ENCODE results near the gene GOLM1. TPM values are rescaled to one million over a fixed set of nuclear protein-coding genes. Genes with fewer than 3 reads are reported as not detected.
A peak's percentile ranks its signal among the peaks of the same experiment; 100 is the strongest.

The GOLM1 gene
- total and polyA plus RNA-seq, 2 donors: 41.5 to 45.9 TPM

- Histone ChIP-seq H3K27me3 (ENCODE audit: control insufficient read depth in 2 of 2, insufficient read depth in 1 of 2, low read length in 1 of 2) (no peaks in the 10 kb centered on the region), H3K4me1 (ENCODE audit: control insufficient read depth in 2 of 2, insufficient read depth in 2 of 2, low read length in 2 of 2) (peaks cover 0 to 5% of the 10 kb centered on the region in 2 donors), H3K4me3 (ENCODE audit: low read length in 2 of 2) (no peak overlapping the region), H3K9me3 (ENCODE audit: control insufficient read depth in 2 of 2, insufficient read depth in 1 of 2, low read length in 1 of 2) (no peaks in the 10 kb centered on the region), H3K27ac (ENCODE audit: low read depth in 1 of 2, low read length in 1 of 2) (peak overlapping the region in 1 of 2 donors; percentile 3), H3K36me3 (ENCODE audit: control insufficient read depth in 2 of 2, insufficient read depth in 2 of 2, low read length in 1 of 2) (peaks cover 8 to 23% of the 10 kb centered on the region in 2 donors)
- DNase-seq (ENCODE audit: low read depth in 6 of 9, low spot score in 9 of 9): peak in 8 of 9 donors; percentile 12 to 72 (median 26)
- WGBS: 69% methylated on average over 3 of the region's 3 CpGs
These were observed 76.6 kb downstream of the GOLM1 start for GRCh38 chr9:86022687-86023266.

GRCh38 chr9:86021166-86021565 lies 78.2 kb downstream of the GOLM1 start:
- Histone ChIP-seq H3K4me1 (ENCODE audit: control insufficient read depth in 2 of 2, insufficient read depth in 2 of 2, low read length in 2 of 2) (peaks cover 0 to 5% of the 10 kb centered on the region in 2 donors), H3K27me3 (ENCODE audit: control insufficient read depth in 2 of 2, insufficient read depth in 1 of 2, low read length in 1 of 2) (no peaks in the 10 kb centered on the region), H3K9me3 (ENCODE audit: control insufficient read depth in 2 of 2, insufficient read depth in 1 of 2, low read length in 1 of 2) (no peaks in the 10 kb centered on the region), H3K4me3 (ENCODE audit: low read length in 2 of 2) (no peak overlapping the region), H3K27ac (ENCODE audit: low read depth in 1 of 2, low read length in 1 of 2) (no peak overlapping the region), H3K36me3 (ENCODE audit: control insufficient read depth in 2 of 2, insufficient read depth in 2 of 2, low read length in 1 of 2) (peaks cover 12 to 29% of the 10 kb centered on the region in 2 donors)
- 96% methylated on average over 6 of the region's 6 CpGs for WGBS
- no peak for DNase-seq (ENCODE audit: low read depth in 6 of 9, low spot score in 9 of 9)

DNA sequence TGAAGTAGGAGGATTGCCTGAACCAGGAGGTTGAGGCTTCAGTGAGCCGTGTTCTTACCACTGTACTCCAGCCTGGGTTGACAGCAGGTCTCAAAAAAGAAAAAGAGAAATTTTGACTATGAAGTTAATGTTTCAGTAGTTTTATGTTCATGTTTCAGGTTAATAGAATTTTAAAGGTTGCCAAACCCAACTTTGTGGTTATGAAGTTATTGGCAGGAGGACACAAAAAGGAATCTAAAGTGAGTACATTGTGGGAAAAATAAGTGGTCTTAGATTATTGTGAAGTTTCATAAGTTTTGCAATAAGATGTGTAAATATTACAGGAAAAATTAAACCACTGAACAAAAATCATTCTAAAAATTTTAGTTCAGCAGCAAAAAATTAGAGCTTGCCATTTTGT lies 78.6 kb downstream of the GOLM1 start:
- no peak overlapping the region for H3K27ac ChIP-seq (ENCODE audit: low read depth in 1 of 2, low read length in 1 of 2)
- DNase-seq (ENCODE audit: low read depth in 6 of 9, low spot score in 9 of 9): no peak
- H3K27me3 ChIP-seq (ENCODE audit: control insufficient read depth in 2 of 2, insufficient read depth in 1 of 2, low read length in 1 of 2): no peaks in the 10 kb centered on the region
- H3K4me1 ChIP-seq (ENCODE audit: control insufficient read depth in 2 of 2, insufficient read depth in 2 of 2, low read length in 2 of 2): peaks cover 0 to 5% of the 10 kb centered on the region in 2 donors
- H3K36me3 ChIP-seq (ENCODE audit: control insufficient read depth in 2 of 2, insufficient read depth in 2 of 2, low read length in 1 of 2): peaks cover 12 to 29% of the 10 kb centered on the region in 2 donors
- H3K9me3 ChIP-seq (ENCODE audit: control insufficient read depth in 2 of 2, insufficient read depth in 1 of 2, low read length in 1 of 2): no peaks in the 10 kb centered on the region
- WGBS: 98% methylated on average over 1 of the region's 1 CpG
- H3K4me3 ChIP-seq (ENCODE audit: low read length in 2 of 2): no peak overlapping the region

- Histone ChIP-seq H3K4me1 (ENCODE audit: control insufficient read depth in 2 of 2, insufficient read depth in 2 of 2, low read length in 2 of 2) (no peaks in the 10 kb centered on the region), H3K36me3 (ENCODE audit: control insufficient read depth in 2 of 2, insufficient read depth in 2 of 2, low read length in 1 of 2) (peaks cover 8 to 12% of the 10 kb centered on the region in 2 donors), H3K9me3 (ENCODE audit: control insufficient read depth in 2 of 2, insufficient read depth in 1 of 2, low read length in 1 of 2) (peaks cover 0 to 3% of the 10 kb centered on the region in 2 donors), H3K4me3 (ENCODE audit: low read length in 2 of 2) (no peak overlapping the region), H3K27ac (ENCODE audit: low read depth in 1 of 2, low read length in 1 of 2) (no peak overlapping the region), H3K27me3 (ENCODE audit: control insufficient read depth in 2 of 2, insufficient read depth in 1 of 2, low read length in 1 of 2) (no peaks in the 10 kb centered on the region)
- WGBS: 89% methylated on average over 2 of the region's 2 CpGs
- DNase-seq (ENCODE audit: low read depth in 6 of 9, low spot score in 9 of 9): no peak
These were observed 90.2 kb downstream of the GOLM1 start for GRCh38 chr9:86009133-86009532.

DNA sequence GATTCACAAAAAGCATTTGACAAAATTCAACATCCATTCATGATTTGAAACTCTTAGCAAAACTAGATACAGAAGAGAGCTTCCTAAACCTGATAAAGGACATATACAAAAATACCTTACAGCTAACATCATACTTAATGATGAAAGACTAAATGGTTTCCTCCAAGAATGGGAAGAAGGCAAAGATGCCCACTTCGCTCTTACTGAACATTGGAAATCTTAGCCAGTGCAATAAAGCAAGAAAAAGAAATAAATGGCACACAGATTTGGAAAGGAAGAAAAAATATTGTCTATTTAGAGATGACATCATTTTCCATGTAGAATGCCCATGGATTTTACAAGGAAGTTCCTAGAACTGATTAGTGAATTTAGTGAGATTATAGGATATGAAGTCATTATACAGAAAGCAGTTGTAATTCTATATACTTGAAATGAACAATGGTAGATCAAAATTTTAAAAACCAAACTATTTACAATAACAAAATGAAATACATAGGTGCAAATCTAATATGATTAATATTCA lies 94.0 kb downstream of the GOLM1 start:
- Histone ChIP-seq H3K4me1 (ENCODE audit: control insufficient read depth in 2 of 2, insufficient read depth in 2 of 2, low read length in 2 of 2) (no peaks in the 10 kb centered on the region), H3K4me3 (ENCODE audit: low read length in 2 of 2) (no peak overlapping the region), H3K27ac (ENCODE audit: low read depth in 1 of 2, low read length in 1 of 2) (no peak overlapping the region), H3K9me3 (ENCODE audit: control insufficient read depth in 2 of 2, insufficient read depth in 1 of 2, low read length in 1 of 2) (peaks cover 0 to 3% of the 10 kb centered on the region in 2 donors), H3K27me3 (ENCODE audit: control insufficient read depth in 2 of 2, insufficient read depth in 1 of 2, low read length in 1 of 2) (no peaks in the 10 kb centered on the region), H3K36me3 (ENCODE audit: control insufficient read depth in 2 of 2, insufficient read depth in 2 of 2, low read length in 1 of 2) (peaks cover 11 to 14% of the 10 kb centered on the region in 2 donors)
- WGBS: 99% methylated on average over 1 of the region's 1 CpG
- DNase-seq (ENCODE audit: low read depth in 6 of 9, low spot score in 9 of 9): no peak

GRCh38 chr9:85995599-85995998 lies 103.8 kb downstream of the GOLM1 start:
- Histone ChIP-seq H3K4me3 (ENCODE audit: low read length in 2 of 2) (no peak overlapping the region), H3K9me3 (ENCODE audit: control insufficient read depth in 2 of 2, insufficient read depth in 1 of 2, low read length in 1 of 2) (no peaks in the 10 kb centered on the region), H3K4me1 (ENCODE audit: control insufficient read depth in 2 of 2, insufficient read depth in 2 of 2, low read length in 2 of 2) (no peaks in the 10 kb centered on the region), H3K36me3 (ENCODE audit: control insufficient read depth in 2 of 2, insufficient read depth in 2 of 2, low read length in 1 of 2) (peaks cover 9 to 10% of the 10 kb centered on the region in 2 donors), H3K27ac (ENCODE audit: low read depth in 1 of 2, low read length in 1 of 2) (no peak overlapping the region), H3K27me3 (ENCODE audit: control insufficient read depth in 2 of 2, insufficient read depth in 1 of 2, low read length in 1 of 2) (no peaks in the 10 kb centered on the region)
- DNase-seq (ENCODE audit: low read depth in 6 of 9, low spot score in 9 of 9): no peak
- WGBS: 100% methylated on average over 1 of the region's 1 CpG

DNA sequence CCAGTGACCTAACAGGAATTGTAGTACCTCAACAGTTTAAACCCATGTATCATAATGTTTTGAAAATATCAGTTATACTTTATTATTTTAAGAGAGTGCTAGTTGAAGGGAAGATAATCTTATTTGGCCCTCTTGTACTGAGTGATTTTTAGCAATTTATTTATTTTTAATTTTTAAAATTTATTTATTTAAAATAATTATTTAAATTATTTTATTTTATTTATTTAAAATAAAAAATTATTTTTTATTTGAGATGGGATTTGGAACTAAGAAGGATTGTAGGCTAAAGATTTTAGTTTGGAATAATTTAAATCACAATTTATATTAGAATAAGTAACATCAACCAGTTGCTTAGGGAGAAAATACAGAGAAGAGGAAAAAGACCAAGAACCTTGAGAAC lies 104.3 kb downstream of the GOLM1 start:
- peaks cover 7 to 10% of the 10 kb centered on the region in 2 donors for H3K36me3 ChIP-seq (ENCODE audit: control insufficient read depth in 2 of 2, insufficient read depth in 2 of 2, low read length in 1 of 2)
- no peak for DNase-seq (ENCODE audit: low read depth in 6 of 9, low spot score in 9 of 9)
- no peaks in the 10 kb centered on the region for H3K4me1 ChIP-seq (ENCODE audit: control insufficient read depth in 2 of 2, insufficient read depth in 2 of 2, low read length in 2 of 2)

DNA sequence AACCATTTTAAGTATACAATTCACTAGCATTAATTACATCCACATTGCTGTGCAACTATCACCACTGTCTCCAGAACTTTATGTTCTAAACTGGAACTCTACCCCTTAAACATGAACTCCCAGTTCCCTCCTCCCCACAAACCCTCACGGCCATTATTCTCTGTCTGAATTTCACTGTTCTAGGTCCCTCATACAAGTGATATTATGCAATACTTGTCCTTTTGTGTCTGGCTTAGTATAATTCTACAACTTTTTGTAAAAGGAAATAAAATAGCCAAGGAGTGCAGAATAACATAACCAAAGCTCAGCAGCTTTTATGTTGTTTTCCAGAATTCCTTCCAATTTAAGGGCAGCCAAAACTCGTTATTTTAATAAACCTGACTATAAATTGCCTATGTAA lies 105.2 kb downstream of the GOLM1 start:
- Histone ChIP-seq H3K36me3 (ENCODE audit: control insufficient read depth in 2 of 2, insufficient read depth in 2 of 2, low read length in 1 of 2) (peaks cover 7 to 10% of the 10 kb centered on the region in 2 donors), H3K27me3 (ENCODE audit: control insufficient read depth in 2 of 2, insufficient read depth in 1 of 2, low read length in 1 of 2) (no peaks in the 10 kb centered on the region), H3K27ac (ENCODE audit: low read depth in 1 of 2, low read length in 1 of 2) (no peak overlapping the region), H3K4me1 (ENCODE audit: control insufficient read depth in 2 of 2, insufficient read depth in 2 of 2, low read length in 2 of 2) (no peaks in the 10 kb centered on the region), H3K9me3 (ENCODE audit: control insufficient read depth in 2 of 2, insufficient read depth in 1 of 2, low read length in 1 of 2) (no peaks in the 10 kb centered on the region), H3K4me3 (ENCODE audit: low read length in 2 of 2) (no peak overlapping the region)
- 95% methylated on average over 2 of the region's 2 CpGs for WGBS
- no peak for DNase-seq (ENCODE audit: low read depth in 6 of 9, low spot score in 9 of 9)

More for the DNA sequence above, 104.3 kb downstream of the GOLM1 start:
- no peaks in the 10 kb centered on the region for H3K9me3 ChIP-seq (ENCODE audit: control insufficient read depth in 2 of 2, insufficient read depth in 1 of 2, low read length in 1 of 2)
- H3K27me3 ChIP-seq (ENCODE audit: control insufficient read depth in 2 of 2, insufficient read depth in 1 of 2, low read length in 1 of 2): no peaks in the 10 kb centered on the region
- no peak overlapping the region for H3K4me3 ChIP-seq (ENCODE audit: low read length in 2 of 2)
- H3K27ac ChIP-seq (ENCODE audit: low read depth in 1 of 2, low read length in 1 of 2): no peak overlapping the region

DNA sequence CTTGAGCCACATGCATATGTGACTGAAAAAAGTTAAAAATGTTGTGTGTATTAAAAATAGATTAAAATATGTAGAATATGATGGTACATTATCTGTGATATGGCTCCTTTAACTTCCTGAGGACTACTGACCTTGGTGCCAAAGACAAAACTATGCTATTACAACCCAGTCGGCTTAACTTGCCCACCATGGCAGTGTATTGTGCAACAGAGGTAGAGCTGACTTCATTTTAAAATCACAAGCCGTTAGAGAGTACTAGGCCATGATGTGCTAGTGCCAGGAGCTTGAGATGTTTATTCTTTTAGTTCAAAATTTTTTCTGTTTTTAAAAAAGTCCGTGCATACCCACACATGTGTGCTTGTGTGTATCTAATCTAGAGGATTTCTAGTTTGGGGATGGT lies 112.1 kb downstream of the GOLM1 start:
- Histone ChIP-seq H3K27ac (ENCODE audit: low read depth in 1 of 2, low read length in 1 of 2) (no peak overlapping the region), H3K36me3 (ENCODE audit: control insufficient read depth in 2 of 2, insufficient read depth in 2 of 2, low read length in 1 of 2) (peaks cover 3 to 15% of the 10 kb centered on the region in 2 donors), H3K4me3 (ENCODE audit: low read length in 2 of 2) (no peak overlapping the region), H3K9me3 (ENCODE audit: control insufficient read depth in 2 of 2, insufficient read depth in 1 of 2, low read length in 1 of 2) (no peaks in the 10 kb centered on the region), H3K4me1 (ENCODE audit: control insufficient read depth in 2 of 2, insufficient read depth in 2 of 2, low read length in 2 of 2) (no peaks in the 10 kb centered on the region), H3K27me3 (ENCODE audit: control insufficient read depth in 2 of 2, insufficient read depth in 1 of 2, low read length in 1 of 2) (no peaks in the 10 kb centered on the region)
- DNase-seq (ENCODE audit: low read depth in 6 of 9, low spot score in 9 of 9): no peak
- 82% methylated on average over 3 of the region's 3 CpGs for WGBS

Measured in thymus (tissue), 11 donors.